Mesenchymal stem cell (in vitro differentiated cells and primary cell): Measurements from ENCODE around the gene SYNE1.
A peak's percentile ranks its signal among the peaks of the same experiment; 100 is the strongest.

ENCODE experiments used
- DNase-seq: peaks from one replicate; pipeline ENCODE4 v3.0.0-alpha.2; 2013
- H2AFZ ChIP-seq: one replicate; pipeline ENCODE4 v1.6.1; 2013; ENCODE audit warnings: low read depth, mild to moderate bottlenecking, control low read depth, inconsistent platforms, low read length, moderate library complexity
- H2AK5ac ChIP-seq: 2 replicates; pipeline ENCODE4 v1.6.1; 2013; ENCODE audit warnings: low read length, moderate library complexity, mild to moderate bottlenecking, inconsistent platforms; ENCODE audit not compliant: severe bottlenecking
- H2BK120ac ChIP-seq: one replicate; pipeline ENCODE4 v1.6.1; 2013; ENCODE audit warnings: low read depth, mild to moderate bottlenecking, inconsistent platforms, low read length, moderate library complexity
- H2BK12ac ChIP-seq, 2 experiments: one replicate each; pipeline ENCODE4 v1.6.1; 2013; ENCODE audit warnings: inconsistent platforms in 2 of 2, low read length in 2 of 2, mild to moderate bottlenecking in 2 of 2, moderate library complexity in 2 of 2, control low read depth in 1 of 2
- H2BK15ac ChIP-seq: one replicate; pipeline ENCODE4 v1.6.1; 2013; ENCODE audit warnings: mild to moderate bottlenecking, low read depth, inconsistent platforms; ENCODE audit not compliant: poor library complexity, severe bottlenecking
- H2BK5ac ChIP-seq: 2 replicates; pipeline ENCODE4 v1.6.1; 2013; ENCODE audit warnings: low read depth, mild to moderate bottlenecking, low read length, control low read depth, inconsistent platforms; ENCODE audit not compliant: poor library complexity, severe bottlenecking
- H3K14ac ChIP-seq, 2 experiments: one replicate each; pipeline ENCODE4 v1.6.1; 2013; ENCODE audit warnings: inconsistent platforms in 2 of 2, low read length in 2 of 2, control low read depth in 1 of 2, mild to moderate bottlenecking in 1 of 2, moderate library complexity in 1 of 2
- H3K18ac ChIP-seq, 2 experiments: one replicate each; pipeline ENCODE4 v1.6.1; 2013; ENCODE audit warnings: inconsistent platforms in 2 of 2, low read length in 2 of 2, control low read depth in 1 of 2, low read depth in 1 of 2, mild to moderate bottlenecking in 1 of 2
- H3K23ac ChIP-seq, 2 experiments: one replicate each; pipeline ENCODE4 v1.6.1; 2013; ENCODE audit warnings: inconsistent platforms in 2 of 2, low read length in 2 of 2, mild to moderate bottlenecking in 2 of 2, moderate library complexity in 2 of 2, control low read depth in 1 of 2
- H3K27ac ChIP-seq: 2 replicates; pipeline ENCODE4 v1.5.1; 2013; ENCODE audit warnings: mild to moderate bottlenecking, moderate library complexity, low read length, control low read depth, inconsistent platforms; ENCODE audit not compliant: poor library complexity, severe bottlenecking
- H3K27me3 ChIP-seq, 2 experiments: 2 replicates each; pipeline versions ENCODE4 v1.6.1 to v1.7.0; 2013; ENCODE audit warnings: low read length in 2 of 2, mild to moderate bottlenecking in 2 of 2, moderate library complexity in 2 of 2, control low read depth in 1 of 2, inconsistent platforms in 1 of 2; ENCODE audit not compliant: control insufficient read depth in 1 of 2, insufficient read depth in 1 of 2
- H3K36me3 ChIP-seq, 2 experiments: 2 replicates each; pipeline versions ENCODE4 v1.6.1 to v1.7.0; 2013; ENCODE audit warnings: low read length in 2 of 2, control low read depth in 1 of 2, inconsistent platforms in 1 of 2, low read depth in 1 of 2, mild to moderate bottlenecking in 1 of 2; ENCODE audit not compliant: insufficient read depth in 2 of 2, control insufficient read depth in 1 of 2
- H3K4ac ChIP-seq, 2 experiments: one replicate each; pipeline ENCODE4 v1.6.1; 2013; ENCODE audit warnings: inconsistent platforms in 2 of 2, low read length in 2 of 2, mild to moderate bottlenecking in 2 of 2, moderate library complexity in 2 of 2, control low read depth in 1 of 2, low read depth in 1 of 2
- H3K4me1 ChIP-seq: 2 replicates; pipeline ENCODE4 v1.6.1; 2013; ENCODE audit warnings: low read depth, low read length, control low read depth; ENCODE audit not compliant: control insufficient read depth, insufficient read depth
- H3K4me2 ChIP-seq: 2 replicates; pipeline ENCODE4 v1.6.1; 2013; ENCODE audit warnings: low read length, mild to moderate bottlenecking, inconsistent platforms; ENCODE audit not compliant: poor library complexity, severe bottlenecking
- H3K4me3 ChIP-seq, 2 experiments: 2 replicates each; pipeline versions ENCODE4 v1.5.1 to v1.7.0; 2013; ENCODE audit warnings: low read length in 2 of 2, mild to moderate bottlenecking in 2 of 2, control low read depth in 1 of 2, low read depth in 1 of 2; ENCODE audit not compliant: insufficient read depth in 1 of 2
- H3K79me1 ChIP-seq: replicated peaks from 2 replicates; pipeline ENCODE4 v1.6.1; 2013; ENCODE audit warnings: mild to moderate bottlenecking, control low read depth, low read length, inconsistent platforms; ENCODE audit not compliant: poor library complexity, severe bottlenecking
- H3K9ac ChIP-seq: 2 replicates; pipeline ENCODE4 v1.7.0; 2013; ENCODE audit warnings: mild to moderate bottlenecking, low read length, moderate library complexity
- H3K9me3 ChIP-seq: 2 replicates; pipeline ENCODE4 v1.7.0; 2013; ENCODE audit warnings: mild to moderate bottlenecking, low read length; ENCODE audit not compliant: control insufficient read depth
- H4K8ac ChIP-seq: one replicate; pipeline ENCODE4 v1.6.1; 2013; ENCODE audit warnings: inconsistent platforms, mild to moderate bottlenecking, low read length, moderate library complexity
- H4K91ac ChIP-seq: one replicate; pipeline ENCODE4 v1.6.1; 2013; ENCODE audit warnings: mild to moderate bottlenecking, low read length, inconsistent platforms
- WGBS: methylation state at CpG from one replicate; pipeline ENCODE4 v1.1.7; 2013; ENCODE audit warnings: mixed read lengths; 5-methylcytosine and 5-hydroxymethylcytosine counted together

Gene SYNE1

DNA sequence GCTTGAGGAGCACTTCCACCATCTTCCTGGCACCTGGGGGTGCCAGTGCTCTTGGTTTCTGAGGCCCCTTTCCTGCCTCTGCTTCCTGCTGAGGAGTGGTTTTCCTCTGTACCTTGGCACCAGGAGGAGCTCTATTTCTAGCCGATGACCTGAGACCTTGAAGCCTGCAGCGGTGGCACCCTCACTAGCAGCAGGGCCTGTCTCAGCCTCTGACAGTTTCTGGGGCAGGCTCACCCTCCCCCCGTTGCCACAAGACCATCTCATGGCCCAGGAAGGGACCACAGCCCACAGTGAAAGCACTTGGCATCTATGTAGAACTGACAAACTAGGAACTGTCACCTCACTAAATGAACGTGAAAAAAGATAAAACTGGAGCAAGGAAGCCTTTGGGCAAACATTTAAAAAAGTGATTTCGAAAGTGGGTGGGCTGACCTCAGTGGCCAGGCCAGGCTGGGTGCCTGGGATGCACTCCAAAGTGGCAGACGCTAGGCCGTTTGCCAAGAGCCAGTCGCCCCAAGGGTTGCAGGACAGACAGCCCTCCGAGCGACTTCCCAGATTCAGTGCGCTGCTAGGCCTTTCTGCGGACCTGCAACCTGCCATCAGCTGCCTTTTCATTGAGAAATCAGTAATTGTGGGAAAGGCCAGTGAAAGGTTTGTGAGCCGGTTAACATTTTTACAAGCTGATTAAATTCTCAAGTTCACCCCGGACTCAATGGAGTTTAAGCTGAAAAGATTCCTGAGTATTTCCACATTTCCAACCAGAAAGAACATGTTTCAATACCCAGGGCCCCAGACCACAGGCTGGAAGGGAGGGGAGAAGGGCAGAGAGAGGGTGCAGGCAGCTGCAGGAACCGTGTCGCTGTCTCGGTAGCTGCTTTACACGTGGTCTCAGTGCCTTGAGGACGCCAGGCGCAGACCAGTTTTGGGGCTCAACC lies 526.0 kb downstream of the SYNE1 start:
- no peak overlapping the region for H2BK15ac ChIP-seq
- 87% methylated on average over 20 of the region's 20 CpGs for WGBS
- peak overlapping the region; percentile 5 for H3K9ac ChIP-seq
- H3K23ac ChIP-seq = no peak overlapping the region
- no peaks in the 10 kb centered on the region for H3K27me3 ChIP-seq
- H4K91ac ChIP-seq = no peak overlapping the region
- no peak overlapping the region for H3K27ac ChIP-seq
- H3K14ac ChIP-seq = no peak overlapping the region
- H2AFZ ChIP-seq = no peak overlapping the region
- H4K8ac ChIP-seq = no peak overlapping the region
- H3K79me1 ChIP-seq = no peaks in the 10 kb centered on the region
- H2BK12ac ChIP-seq = no peak overlapping the region
- no peaks in the 10 kb centered on the region for H3K36me3 ChIP-seq
- no peaks in the 10 kb centered on the region for H3K9me3 ChIP-seq
- no peak overlapping the region for H2BK120ac ChIP-seq
- no peak overlapping the region for H2AK5ac ChIP-seq
- no peak for DNase-seq
- no peak overlapping the region for H3K4ac ChIP-seq
- H3K4me2 ChIP-seq = no peak overlapping the region
- H3K4me1 ChIP-seq = no peaks in the 10 kb centered on the region
- no peak overlapping the region for H3K18ac ChIP-seq
- H3K4me3 ChIP-seq = peak overlapping the region in 1 of 2 experiments; percentile 11
- no peak overlapping the region for H2BK5ac ChIP-seq

DNA sequence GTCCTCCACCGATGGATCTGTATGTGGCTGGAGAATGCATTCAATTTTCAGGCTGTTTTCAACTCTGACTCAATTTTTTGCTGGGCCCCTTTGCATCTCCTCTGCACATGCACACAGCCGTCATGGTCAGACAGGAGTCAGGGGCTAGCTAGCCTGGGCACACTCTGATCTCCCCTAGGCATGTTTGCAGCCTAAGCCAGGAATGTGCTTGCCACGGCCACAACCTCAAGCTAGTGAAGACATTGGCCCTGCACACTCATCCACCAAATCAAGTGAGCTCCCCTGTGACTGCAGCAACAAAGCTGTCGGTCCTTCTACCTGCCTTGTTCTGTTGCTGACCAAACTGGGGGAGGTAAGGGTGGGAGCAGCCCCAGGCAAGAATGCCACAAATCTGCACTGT lies 529.2 kb downstream of the SYNE1 start:
- Histone ChIP-seq H2AK5ac (no peak overlapping the region), H3K9ac (no peak overlapping the region), H2BK15ac (no peak overlapping the region), H3K4me3 (no peak overlapping the region), H3K4me1 (no peaks in the 10 kb centered on the region), H4K8ac (no peak overlapping the region), H2BK120ac (no peak overlapping the region), H3K4ac (no peak overlapping the region), H3K18ac (no peak overlapping the region), H3K4me2 (no peak overlapping the region), H2BK12ac (no peak overlapping the region), H3K27ac (no peak overlapping the region), H2AFZ (no peak overlapping the region), H3K23ac (no peak overlapping the region), H4K91ac (no peak overlapping the region), H3K79me1 (no peaks in the 10 kb centered on the region), H2BK5ac (no peak overlapping the region), H3K14ac (no peak overlapping the region), H3K9me3 (no peaks in the 10 kb centered on the region), H3K36me3 (no peaks in the 10 kb centered on the region), H3K27me3 (no peaks in the 10 kb centered on the region)
- no peak for DNase-seq
- WGBS = 65% methylated on average over 4 of the region's 4 CpGs

DNA sequence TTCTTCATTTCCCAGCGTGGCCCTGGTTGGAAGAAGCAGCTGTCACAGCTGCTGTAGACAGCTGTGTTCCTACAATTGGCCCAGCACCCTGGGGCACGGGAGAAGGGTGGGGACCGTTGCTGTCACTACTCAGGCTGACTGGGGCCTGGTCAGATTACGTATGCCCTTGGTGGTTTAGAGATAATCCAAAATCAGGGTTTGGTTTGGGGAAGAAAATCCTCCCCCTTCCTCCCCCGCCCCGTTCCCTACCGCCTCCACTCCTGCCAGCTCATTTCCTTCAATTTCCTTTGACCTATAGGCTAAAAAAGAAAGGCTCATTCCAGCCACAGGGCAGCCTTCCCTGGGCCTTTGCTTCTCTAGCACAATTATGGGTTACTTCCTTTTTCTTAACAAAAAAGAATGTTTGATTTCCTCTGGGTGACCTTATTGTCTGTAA lies 537.0 kb downstream of the SYNE1 start:
- peaks cover 7% of the 10 kb centered on the region for H3K4me1 ChIP-seq
- H3K79me1 ChIP-seq = no peaks in the 10 kb centered on the region
- H3K4me3 ChIP-seq = no peak overlapping the region
- peak overlapping the region; percentile 8 to 70 for H3K18ac ChIP-seq
- no peak overlapping the region for H4K91ac ChIP-seq
- H3K14ac ChIP-seq = no peak overlapping the region
- DNase-seq = peak; percentile 5
- no peak overlapping the region for H2BK15ac ChIP-seq
- no peak overlapping the region for H2AK5ac ChIP-seq
- H3K23ac ChIP-seq = no peak overlapping the region
- H3K4ac ChIP-seq = no peak overlapping the region
- no peaks in the 10 kb centered on the region for H3K27me3 ChIP-seq
- WGBS = 21% methylated on average over 7 of the region's 7 CpGs
- no peak overlapping the region for H2BK5ac ChIP-seq
- H3K4me2 ChIP-seq = no peak overlapping the region
- no peak overlapping the region for H2BK120ac ChIP-seq
- H3K36me3 ChIP-seq = no peaks in the 10 kb centered on the region
- H3K9me3 ChIP-seq = peaks cover 8% of the 10 kb centered on the region
- H4K8ac ChIP-seq = peak overlapping the region; percentile 54
- H2AFZ ChIP-seq = no peak overlapping the region
- H3K27ac ChIP-seq = no peak overlapping the region
- peak overlapping the region in 1 of 2 experiments; percentile 73 for H2BK12ac ChIP-seq
- H3K9ac ChIP-seq = no peak overlapping the region

DNA sequence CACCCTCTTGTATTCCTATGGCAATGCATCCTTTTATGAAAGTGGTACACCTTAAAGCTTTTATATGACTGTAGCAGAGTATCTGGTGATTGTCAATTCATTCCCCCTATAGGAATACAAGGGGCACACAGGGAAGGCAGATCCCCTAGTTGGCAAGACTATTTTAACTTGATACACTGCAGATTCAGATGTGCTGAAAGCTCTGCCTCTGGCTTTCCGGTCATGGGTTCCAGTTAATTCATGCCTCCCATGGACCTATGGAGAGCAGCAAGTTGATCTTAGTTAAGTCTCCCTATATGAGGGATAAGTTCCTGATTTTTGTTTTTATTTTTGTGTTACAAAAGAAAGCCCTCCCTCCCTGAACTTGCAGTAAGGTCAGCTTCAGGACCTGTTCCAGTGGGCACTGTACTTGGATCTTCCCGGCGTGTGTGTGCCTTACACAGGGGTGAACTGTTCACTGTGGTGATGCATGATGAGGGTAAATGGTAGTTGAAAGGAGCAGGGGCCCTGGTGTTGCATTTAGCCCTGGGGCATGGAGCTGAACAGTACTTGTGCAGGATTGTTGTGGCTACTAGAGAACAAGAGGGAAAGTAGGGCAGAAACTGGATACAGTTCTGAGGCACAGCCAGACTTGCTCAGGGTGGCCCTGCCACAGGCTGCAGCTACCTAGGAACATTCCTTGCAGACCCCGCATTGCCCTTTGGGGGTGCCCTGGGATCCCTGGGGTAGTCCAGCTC lies 537.5 kb downstream of the SYNE1 start:
- Histone ChIP-seq H3K4me3 (no peak overlapping the region), H4K8ac (peak overlapping the region; percentile 54), H2BK15ac (no peak overlapping the region), H3K4ac (no peak overlapping the region), H3K14ac (no peak overlapping the region), H3K79me1 (no peaks in the 10 kb centered on the region), H2BK12ac (peak overlapping the region; percentile 56 to 73), H3K9ac (no peak overlapping the region), H3K27me3 (no peaks in the 10 kb centered on the region), H3K23ac (no peak overlapping the region), H3K9me3 (peaks cover 8% of the 10 kb centered on the region), H2AFZ (no peak overlapping the region), H3K4me2 (no peak overlapping the region), H2BK5ac (no peak overlapping the region), H2BK120ac (no peak overlapping the region), H2AK5ac (no peak overlapping the region), H4K91ac (no peak overlapping the region), H3K18ac (peak overlapping the region; percentile 8 to 70), H3K4me1 (peaks cover 10% of the 10 kb centered on the region), H3K27ac (no peak overlapping the region), H3K36me3 (no peaks in the 10 kb centered on the region)
- no peak for DNase-seq
- 95% methylated on average over 4 of the region's 4 CpGs for WGBS
